A549 (cell line): ENCODE measurements around the gene PRDM15. TPM values are rescaled to one million over a fixed set of nuclear protein-coding genes. Genes with fewer than 3 reads are reported as not detected.

ENCODE experiments used
- ATAC-seq, 2 experiments: fragments of 200-7000 bp in 1 of 2; fragments of >200 bp in 1 of 2; cut with Nextera tagmentation in 1 of 2; cut with Tn5 transposase in 1 of 2; 3 replicates each; pipeline versions ENCODE4 v1.8.0 to v1.9.1; 2018 to 2020; ENCODE audit warnings: mild to moderate bottlenecking in 1 of 2, moderate library complexity in 1 of 2
- CTCF ChIA-PET: fragments of 300-600 bp; sonication (Branson Sonifier 250); formaldehyde crosslinking; extraction: SDS; loops from one replicate; lab custom pipeline; 2021; ENCODE audit warnings: antibody characterized with exemption, inconsistent platforms; lab: Yijun Ruan, JAX
- POLR2A ChIA-PET: fragments of 350-600 bp; formaldehyde crosslinking; extraction: SDS; loops from one replicate; lab custom pipeline; 2021; ENCODE audit warnings: antibody characterized with exemption, inconsistent platforms; lab: Yijun Ruan, JAX
- DNase-seq, 2 experiments: peaks; one replicate each; pipeline versions ENCODE4 v3.0.0 to v3.0.0-alpha.2; 2011 to 2016; ENCODE audit warnings: low read depth in 1 of 2, low spot score in 1 of 2
- FAIRE-seq: peaks from 2 replicates; lab custom pipeline; 2011; peaks lifted over from hg19 to GRCh38; lab: Jason Lieb, UNC
- H3K27ac ChIP-seq, 2 experiments: fragments of >200 bp; sonication (Bioruptor Twin); formaldehyde crosslinking; 3 replicates each; pipeline ENCODE4 v1.5.1; 2016 to 2017
- H3K4me1 ChIP-seq: fragments of >200 bp; sonication (Bioruptor Twin); formaldehyde crosslinking; 3 replicates; pipeline ENCODE4 v1.6.1; 2016
- H3K4me2 ChIP-seq: fragments of >200 bp; sonication (Bioruptor Twin); formaldehyde crosslinking; 3 replicates; pipeline ENCODE4 v1.6.1; 2016
- H3K4me3 ChIP-seq: fragments of >200 bp; sonication (Bioruptor Twin); formaldehyde crosslinking; 3 replicates; pipeline ENCODE4 v1.5.1; 2016
- H3K9me3 ChIP-seq: fragments of >200 bp; sonication (Bioruptor Twin); formaldehyde crosslinking; 3 replicates; pipeline ENCODE4 v1.6.1; 2016
- BCL3 ChIP-seq: fragments of >200 bp; sonication (Bioruptor Twin); formaldehyde crosslinking; IDR thresholded peaks from 3 replicates; pipeline ENCODE4 v1.6.1; 2016
- BHLHE40 ChIP-seq: IDR thresholded peaks from 2 replicates; pipeline ENCODE4 v1.6.1; 2012; ENCODE audit warnings: low read depth, low read length, inconsistent platforms
- CBX2 ChIP-seq: fragments of 200-600 bp; sonication (generic); IDR thresholded peaks from 2 replicates; pipeline ENCODE4 v1.6.1; 2016; ENCODE audit warnings: low read depth, mild to moderate bottlenecking, borderline replicate concordance
- CBX8 ChIP-seq: fragments of 200-600 bp; sonication (generic); IDR thresholded peaks from 2 replicates; pipeline ENCODE4 v1.6.1; 2016
- ELK1 ChIP-seq: fragments of 150-350 bp; IDR thresholded peaks from 2 replicates; pipeline ENCODE4 v1.6.1; 2014; ENCODE audit warnings: low read depth, mild to moderate bottlenecking, low read length
- EP300 ChIP-seq, 2 experiments: fragments of >200 bp; sonication (Bioruptor Twin); formaldehyde crosslinking; IDR thresholded peaks; 2 replicates in 1 of 2; 3 replicates in 1 of 2; pipeline ENCODE4 v1.6.1; 2016 to 2017
- FOSB ChIP-seq: fragments of 250-450 bp; sonication (Bioruptor Pico); IDR thresholded peaks from 2 replicates; pipeline ENCODE4 v1.5.0; 2020; ENCODE audit warnings: mild to moderate bottlenecking, moderate library complexity
- FOSL2 ChIP-seq, 2 experiments: fragments of 450-650 bp in 1 of 2; fragments of >200 bp in 1 of 2; sonication (Bioruptor Twin) in 1 of 2; formaldehyde crosslinking; IDR thresholded peaks; 2 replicates each; pipeline versions ENCODE4 v1.5.0 to v1.6.1; 2016 to 2020; ENCODE audit warnings: mild to moderate bottlenecking in 1 of 2, moderate library complexity in 1 of 2
- GATA3 ChIP-seq: IDR thresholded peaks from 2 replicates; pipeline ENCODE4 v1.6.1; 2012; ENCODE audit warnings: borderline replicate concordance
- HDAC2 ChIP-seq: fragments of 200-600 bp; sonication (generic); IDR thresholded peaks from 2 replicates; pipeline ENCODE4 v1.6.1; 2016
- HES2 ChIP-seq: fragments of >200 bp; sonication (Bioruptor Twin); formaldehyde crosslinking; IDR thresholded peaks from 2 replicates; pipeline ENCODE4 v1.6.1; 2016
- HOXA7 ChIP-seq: fragments of 250-450 bp; sonication (Bioruptor Pico); IDR thresholded peaks from 2 replicates; pipeline ENCODE4 v1.5.0; 2020; ENCODE audit warnings: mild to moderate bottlenecking, moderate library complexity
- HOXB5 ChIP-seq: fragments of 250-450 bp; sonication (Bioruptor Pico); IDR thresholded peaks from 2 replicates; pipeline ENCODE4 v1.5.0; 2020; ENCODE audit warnings: mild to moderate bottlenecking, moderate library complexity
- NPAS2 ChIP-seq: fragments of 250-450 bp; sonication (Bioruptor Pico); IDR thresholded peaks from 2 replicates; pipeline ENCODE4 v1.8.0; 2022; ENCODE audit warnings: mild to moderate bottlenecking, moderate library complexity, borderline replicate concordance
- POLR2A ChIP-seq: IDR thresholded peaks from 2 replicates; pipeline ENCODE4 v1.6.1; 2012; ENCODE audit warnings: mild to moderate bottlenecking, low read length
- RCOR1 ChIP-seq: fragments of 150-350 bp; IDR thresholded peaks from 2 replicates; pipeline ENCODE4 v1.6.1; 2014; ENCODE audit warnings: antibody characterized with exemption, low read length, low read depth
- SMC3 ChIP-seq: fragments of >200 bp; sonication (Bioruptor Twin); formaldehyde crosslinking; IDR thresholded peaks from 3 replicates; pipeline ENCODE4 v1.6.1; 2018; ENCODE audit warnings: inconsistent platforms
- TFCP2L1 ChIP-seq: fragments of 250-450 bp; sonication (Bioruptor Pico); IDR thresholded peaks from 2 replicates; pipeline ENCODE4 v1.5.0; 2021; ENCODE audit warnings: mild to moderate bottlenecking
- ZFP36 ChIP-seq: fragments of 450-650 bp; IDR thresholded peaks from 2 replicates; pipeline ENCODE4 v1.6.1; 2014; ENCODE audit warnings: borderline replicate concordance; ENCODE audit not compliant: partially characterized antibody
- WGBS: methylation state at CpG from one replicate; pipeline ENCODE4 v1.1.6; 2017; ENCODE audit errors: missing lambda C conversion rate; 5-methylcytosine and 5-hydroxymethylcytosine counted together
- polyA plus RNA-seq, 4 experiments: library from polyadenylated mRNA; depleted of rRNA in 3 of 4; stranded (reverse); fragments of >200 nt; fragmentation: RNase III in 1 of 4; extraction: RNeasy Plus Mini Kit Qiagen cat#74134 plus additional on column Dnase treatment in 1 of 4; gene quantifications; 2 replicates in 3 of 4; 3 replicates in 1 of 4; pipeline ENCODE4 v1.2.3, GENCODE V29; 2011 to 2017
- TF ChIP-seq, protein P1 (sequence below): fragments of >200 bp; sonication (Bioruptor Twin); formaldehyde crosslinking; IDR thresholded peaks from 3 replicates; pipeline ENCODE4 v1.5.1; 2016

PRDM15 gene
- polyA plus RNA-seq, 2 of the 4 experiments (the other 2 are of a cell fraction): 4.5 to 6.1 TPM

DNA sequence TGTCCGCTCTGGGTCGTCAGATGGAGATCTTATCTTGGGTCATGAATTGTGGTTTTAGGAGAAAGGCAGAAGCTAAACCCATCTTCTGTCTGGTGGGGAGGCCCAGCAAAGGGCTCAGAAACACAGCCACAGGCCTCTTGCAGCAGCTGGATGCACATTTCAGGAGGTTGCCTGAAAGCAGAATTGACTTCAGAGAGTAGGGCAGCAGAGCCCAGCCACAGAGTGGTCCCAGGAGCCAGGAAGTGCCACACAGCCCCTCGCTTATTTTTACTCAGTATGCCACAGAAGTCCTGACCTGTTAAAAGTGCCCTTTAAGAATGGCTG, 104.0 kb downstream of the PRDM15 start:
- no peak for ATAC-seq
- Histone ChIP-seq H3K4me3 (no peak overlapping the region), H3K27ac (peak overlapping the region in 1 of 2 experiments; percentile 26; a peak in 1 of 6 replicates), H3K9me3 (no peaks in the 10 kb centered on the region), H3K4me1 (peaks cover 12% of the 10 kb centered on the region), H3K4me2 (no peak overlapping the region)
- no peak for TF ChIP-seq SMC3
- TF ChIP-seq TFCP2L1 (CRISPR knock-in tag): no peak
- FAIRE-seq: no peak
- 79% methylated on average over 2 of the region's 3 CpGs for WGBS
- POLR2A ChIA-PET: interaction anchor here (1.5 kb wide), 1 partner anchor 97 kb away, joined by 5 read pairs; no protein-coding TSS in a partner anchor
- CTCF ChIA-PET: interaction anchor here (1.0 to 6.1 kb wide), 4 partner anchors 42 to 163 kb away, joined by 4 to 189 read pairs (median 8); no protein-coding TSS in a partner anchor
- DNase-seq: no peak

GRCh38 chr21:41774467-41775148, 104.5 kb downstream of the PRDM15 start:
- 88% methylated on average over 10 of the region's 10 CpGs for WGBS

More at GRCh38 chr21:41774467-41775148, 104.5 kb downstream of the PRDM15 start:
- H3K9me3 ChIP-seq: no peaks in the 10 kb centered on the region
- CTCF ChIA-PET: interaction anchor here (1.4 to 6.1 kb wide), 4 partner anchors 9 to 162 kb away, joined by 3 to 189 read pairs (median 8); no protein-coding TSS in a partner anchor
- FAIRE-seq (no peak), DNase-seq (no peak), ATAC-seq (no peak)
- no peak overlapping the region for H3K4me2 ChIP-seq
- peaks cover 13% of the 10 kb centered on the region for H3K4me1 ChIP-seq
- no peak for TF ChIP-seq CBX8
- TF ChIP-seq GATA3: no peak
- no peak for TF ChIP-seq ELK1
- TF ChIP-seq FOSB (CRISPR knock-in tag): no peak
- TF ChIP-seq SMC3: no peak
- no peak for TF ChIP-seq HOXB5 (CRISPR knock-in tag)
- TF ChIP-seq, protein P1, sequence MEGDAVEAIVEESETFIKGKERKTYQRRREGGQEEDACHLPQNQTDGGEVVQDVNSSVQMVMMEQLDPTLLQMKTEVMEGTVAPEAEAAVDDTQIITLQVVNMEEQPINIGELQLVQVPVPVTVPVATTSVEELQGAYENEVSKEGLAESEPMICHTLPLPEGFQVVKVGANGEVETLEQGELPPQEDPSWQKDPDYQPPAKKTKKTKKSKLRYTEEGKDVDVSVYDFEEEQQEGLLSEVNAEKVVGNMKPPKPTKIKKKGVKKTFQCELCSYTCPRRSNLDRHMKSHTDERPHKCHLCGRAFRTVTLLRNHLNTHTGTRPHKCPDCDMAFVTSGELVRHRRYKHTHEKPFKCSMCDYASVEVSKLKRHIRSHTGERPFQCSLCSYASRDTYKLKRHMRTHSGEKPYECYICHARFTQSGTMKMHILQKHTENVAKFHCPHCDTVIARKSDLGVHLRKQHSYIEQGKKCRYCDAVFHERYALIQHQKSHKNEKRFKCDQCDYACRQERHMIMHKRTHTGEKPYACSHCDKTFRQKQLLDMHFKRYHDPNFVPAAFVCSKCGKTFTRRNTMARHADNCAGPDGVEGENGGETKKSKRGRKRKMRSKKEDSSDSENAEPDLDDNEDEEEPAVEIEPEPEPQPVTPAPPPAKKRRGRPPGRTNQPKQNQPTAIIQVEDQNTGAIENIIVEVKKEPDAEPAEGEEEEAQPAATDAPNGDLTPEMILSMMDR: no peak
- no peak for TF ChIP-seq POLR2A
- no peak for TF ChIP-seq NPAS2 (CRISPR knock-in tag)
- TF ChIP-seq CBX2: no peak
- no peak for TF ChIP-seq ZFP36
- no peak for TF ChIP-seq BHLHE40
- no peak for TF ChIP-seq HES2
- TF ChIP-seq FOSL2 (IDR thresholded peaks at IDR 0.05): no peak
- TF ChIP-seq FOSL2 (CRISPR knock-in tag; IDR thresholded peaks at IDR 0.05): no peak
- TF ChIP-seq BCL3: no peak
- TF ChIP-seq HOXA7 (CRISPR knock-in tag): no peak
- TF ChIP-seq EP300 (IDR thresholded peaks at IDR 0.05): no peak
- no peak for TF ChIP-seq HDAC2
- TF ChIP-seq RCOR1: no peak
- TF ChIP-seq, all 56 proteins: peak for 0
- POLR2A ChIA-PET: interaction anchor here (1.5 kb wide), 1 partner anchor 96 kb away, joined by 5 read pairs; no protein-coding TSS in a partner anchor
- Histone ChIP-seq H3K27ac (peak overlapping the region in 1 of 2 experiments; percentile 26; a peak in 1 of 6 replicates), H3K4me3 (no peak overlapping the region)
